Suprapubic skin (tissue), 3 donors: ENCODE data around the gene ASPA.
"Not testable (repeated sequence)": the region's sequence is repeated elsewhere in the genome, so short reads cannot be mapped to it uniquely, and the experiment has no call there.

Experiments
- CTCF ChIP-seq, 2 donors: fragments of 200-600 bp in 1 of 2; fragments of 450-650 bp in 1 of 2; sonication (generic) in 1 of 2; IDR thresholded peaks; one replicate each; pipeline ENCODE4 v1.5.1; 2016 to 2019; ENCODE audit warnings: antibody characterized with exemption in 2 of 2, mild to moderate bottlenecking in 1 of 2, moderate library complexity in 1 of 2
- EP300 ChIP-seq: sonication (generic); formaldehyde crosslinking; IDR thresholded peaks from one replicate; pipeline ENCODE4 v1.6.1; 2017; ENCODE audit warnings: antibody characterized with exemption
- POLR2A ChIP-seq, 2 donors: fragments of 450-650 bp; IDR thresholded peaks; one replicate each; pipeline ENCODE4 v1.6.1; 2017; ENCODE audit warnings: antibody characterized with exemption in 2 of 2, mild to moderate bottlenecking in 2 of 2, moderate library complexity in 2 of 2

- not testable (repeated sequence) for TF ChIP-seq CTCF (IDR thresholded peaks at IDR 0.05); POLR2A (IDR thresholded peaks at IDR 0.05); EP300
Measured at GRCh38 chr17:3514167-3514566, 38.4 kb downstream of the ASPA start.
